NOMO-1 treated with DMSO at 0.1 percent for 48 hours (cell line): ENCODE measurements around the gene AKAP6.

Source experiments
- DNase-seq: peaks from one replicate; lab custom pipeline; 2025; ENCODE audit not compliant: unreplicated experiment; lab: John Stamatoyannopoulos, UW

Gene AKAP6

GRCh38 chr14:32802295-32802694 lies 473.2 kb downstream of the AKAP6 start:
- no peak for DNase-seq

- no peak for DNase-seq
These were observed 476.9 kb downstream of the AKAP6 start for GRCh38 chr14:32805979-32806378.

- DNase-seq = no peak
These were observed 479.5 kb downstream of the AKAP6 start for GRCh38 chr14:32808644-32809043.

- no peak for DNase-seq
These were observed 480.2 kb downstream of the AKAP6 start for GRCh38 chr14:32809255-32809654.

GRCh38 chr14:32813401-32813800 lies 484.3 kb downstream of the AKAP6 start:
- no peak for DNase-seq

GRCh38 chr14:32814721-32815120 lies 485.6 kb downstream of the AKAP6 start:
- no peak for DNase-seq

GRCh38 chr14:32816588-32816987 lies 487.5 kb downstream of the AKAP6 start:
- no peak for DNase-seq

GRCh38 chr14:32817780-32818179 lies 488.7 kb downstream of the AKAP6 start:
- no peak for DNase-seq

- DNase-seq = no peak
These were observed 489.5 kb downstream of the AKAP6 start for GRCh38 chr14:32818581-32818980.

- DNase-seq = no peak
These were observed 491.1 kb downstream of the AKAP6 start for GRCh38 chr14:32820181-32820580.

GRCh38 chr14:32820682-32821081 lies 491.6 kb downstream of the AKAP6 start:
- DNase-seq = no peak

- DNase-seq = no peak
These were observed 493.0 kb downstream of the AKAP6 start for GRCh38 chr14:32821964-32822653.

GRCh38 chr14:32823706-32824105 lies 494.6 kb downstream of the AKAP6 start:
- no peak for DNase-seq

- DNase-seq = no peak
These were observed 495.1 kb downstream of the AKAP6 start for GRCh38 chr14:32824195-32824594.

- DNase-seq = no peak
These were observed 496.0 kb downstream of the AKAP6 start for GRCh38 chr14:32825058-32825457.

GRCh38 chr14:32826404-32827082 lies 497.4 kb downstream of the AKAP6 start:
- no peak for DNase-seq

GRCh38 chr14:32827514-32827913 lies 498.4 kb downstream of the AKAP6 start:
- no peak for DNase-seq

GRCh38 chr14:32835924-32836323 lies 506.8 kb downstream of the AKAP6 start:
- DNase-seq = no peak

GRCh38 chr14:32841698-32842097 lies 512.6 kb downstream of the AKAP6 start:
- DNase-seq = no peak

GRCh38 chr14:32846821-32847365 lies 517.8 kb downstream of the AKAP6 start:
- no peak for DNase-seq

- no peak for DNase-seq
These were observed 518.8 kb downstream of the AKAP6 start for GRCh38 chr14:32847867-32848266.

GRCh38 chr14:32865827-32866376 lies 536.8 kb downstream of the AKAP6 start:
- no peak for DNase-seq
